Liver (tissue), 3 donors: ENCODE measurements around the gene SS18L1.

Source experiments
- CTCF ChIP-seq: fragments of 150-350 bp; IDR thresholded peaks from 2 replicates; pipeline ENCODE4 v1.5.1; 2017; ENCODE audit warnings: improper control_type of control experiment, low read depth, low read length; ENCODE audit not compliant: missing input control
- SP1 ChIP-seq: IDR thresholded peaks from 2 replicates; pipeline ENCODE4 v1.6.1; 2018; ENCODE audit warnings: antibody characterized with exemption, mild to moderate bottlenecking
- TAF1 ChIP-seq: conservative IDR thresholded peaks from 2 replicates; pipeline ENCODE4 v1.6.1; 2016; ENCODE audit warnings: antibody characterized with exemption, mild to moderate bottlenecking
- YY1 ChIP-seq: IDR thresholded peaks from 2 replicates; pipeline ENCODE4 v1.6.1; 2016; ENCODE audit warnings: antibody characterized with exemption, mild to moderate bottlenecking
- TF ChIP-seq, protein P1 (sequence below): IDR thresholded peaks from 2 replicates; pipeline ENCODE4 v1.6.1; 2016; ENCODE audit warnings: antibody characterized with exemption
- donor health status: healthy.
- donor health status: healthy.

DNA sequence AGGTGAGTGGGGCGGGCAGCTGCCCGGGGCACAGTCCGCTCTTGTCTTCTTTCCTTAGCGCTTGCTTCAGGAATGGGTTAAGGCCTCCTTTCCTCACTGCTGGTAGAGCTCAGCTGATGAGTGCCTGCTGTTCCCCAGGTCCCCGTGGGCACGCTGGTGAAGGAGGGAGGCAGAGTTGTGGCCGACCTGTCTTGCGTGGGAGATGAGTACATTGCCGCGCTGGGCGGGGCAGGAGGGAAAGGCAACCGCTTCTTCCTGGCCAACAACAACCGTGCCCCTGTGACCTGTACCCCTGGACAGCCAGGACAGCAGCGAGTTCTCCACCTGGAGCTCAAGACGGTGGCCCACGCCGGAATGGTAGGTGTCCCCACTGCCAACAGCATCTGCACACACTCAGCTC is 54.9 kb downstream of the SS18L1 start:
- TF ChIP-seq CTCF, result no peak
- TF ChIP-seq, protein P1, sequence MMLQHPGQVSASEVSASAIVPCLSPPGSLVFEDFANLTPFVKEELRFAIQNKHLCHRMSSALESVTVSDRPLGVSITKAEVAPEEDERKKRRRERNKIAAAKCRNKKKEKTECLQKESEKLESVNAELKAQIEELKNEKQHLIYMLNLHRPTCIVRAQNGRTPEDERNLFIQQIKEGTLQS, result no peak
- TF ChIP-seq YY1, result no peak
- no peak for TF ChIP-seq SP1
- no peak for TF ChIP-seq TAF1
